Measurements from ENCODE around the gene KCTD16. TPM values are rescaled to one million over a fixed set of nuclear protein-coding genes. Genes with fewer than 3 reads are reported as not detected.

The KCTD16 gene
- total RNA-seq, 2 experiments from 2014 or later: 0.19 to 0.32 TPM

GRCh38 chr5:144122081-144122480, 48.6 kb upstream of the KCTD16 start:
- CTCF ChIA-PET (ENCODE audit: unreplicated experiment): no interaction called here

GRCh38 chr5:144122641-144123040, 48.0 kb upstream of the KCTD16 start:
- Histone ChIP-seq H3K36me3 (ENCODE audit: insufficient read depth, low read length) (no peaks in the 10 kb centered on the region), H3K27ac (ENCODE audit: low read depth, low read length, poor library complexity, severe bottlenecking) (no peak overlapping the region), H3K79me2 (ENCODE audit: insufficient read depth, low read depth, low read length) (no peaks in the 10 kb centered on the region), H3K9me2 (ENCODE audit: insufficient read depth, low read length) (no peaks in the 10 kb centered on the region), H2AFZ (ENCODE audit: low read length) (no peak overlapping the region), H3K4me2 (ENCODE audit: low read length) (no peak overlapping the region), H3K4me1 (ENCODE audit: insufficient read depth, low read length, poor library complexity, severe bottlenecking) (no peaks in the 10 kb centered on the region), H4K20me1 (ENCODE audit: insufficient read depth, low read length) (no peaks in the 10 kb centered on the region), H3K9me3 (ENCODE audit: low read length) (no peaks in the 10 kb centered on the region), H3K4me3 (ENCODE audit: low read depth, low read length, poor library complexity, severe bottlenecking) (no peak overlapping the region)
- ChIA-PET POLR2A (interaction anchor here (1.0 to 2.0 kb wide), 3 partner anchors 10 to 110 kb away, joined by 3 to 4 read pairs (median 4); no protein-coding TSS in a partner anchor), CTCF (ENCODE audit: unreplicated experiment) (no interaction called here)
- intact Hi-C loops (cut with micrococcal nuclease; ENCODE audit: unreplicated experiment): no loop called here
- no TSS peak for BruUV-seq (replicated peaks)
- TF ChIP-seq CTCF (conservative IDR thresholded peaks at IDR 0.05; ENCODE audit: low read length): no peak
- no peak for TF ChIP-seq EZH2phosphoT487 (IDR thresholded peaks at IDR 0.05; ENCODE audit: borderline replicate concordance, low read depth, low read length)
- no peak for DNase-seq (ENCODE audit: low spot score)

More at GRCh38 chr5:144122081-144122480, 48.6 kb upstream of the KCTD16 start:
- intact Hi-C loops (cut with micrococcal nuclease; ENCODE audit: unreplicated experiment): no loop called here
- no peak overlapping the region for H3K4me3 ChIP-seq (ENCODE audit: low read depth, low read length, poor library complexity, severe bottlenecking)
- no peaks in the 10 kb centered on the region for H4K20me1 ChIP-seq (ENCODE audit: insufficient read depth, low read length)
- H2AFZ ChIP-seq (ENCODE audit: low read length): no peak overlapping the region
- BruUV-seq (replicated peaks): no TSS peak
- no peak overlapping the region for H3K4me2 ChIP-seq (ENCODE audit: low read length)
- POLR2A ChIA-PET: interaction anchor here (1.0 to 2.0 kb wide), 3 partner anchors 10 to 110 kb away, joined by 3 to 4 read pairs (median 4); no protein-coding TSS in a partner anchor
- H3K79me2 ChIP-seq (ENCODE audit: insufficient read depth, low read depth, low read length): no peaks in the 10 kb centered on the region
- H3K36me3 ChIP-seq (ENCODE audit: insufficient read depth, low read length): no peaks in the 10 kb centered on the region
- no peak overlapping the region for H3K27ac ChIP-seq (ENCODE audit: low read depth, low read length, poor library complexity, severe bottlenecking)
- no peaks in the 10 kb centered on the region for H3K9me3 ChIP-seq (ENCODE audit: low read length)
- no peak for DNase-seq (ENCODE audit: low spot score)
- H3K4me1 ChIP-seq (ENCODE audit: insufficient read depth, low read length, poor library complexity, severe bottlenecking): no peaks in the 10 kb centered on the region
- H3K9me2 ChIP-seq (ENCODE audit: insufficient read depth, low read length): no peaks in the 10 kb centered on the region
- TF ChIP-seq EZH2phosphoT487 (IDR thresholded peaks at IDR 0.05; ENCODE audit: borderline replicate concordance, low read depth, low read length) (no peak), CTCF (conservative IDR thresholded peaks at IDR 0.05; ENCODE audit: low read length) (no peak)

GRCh38 chr5:144125163-144125726, 45.4 kb upstream of the KCTD16 start:
- ChIA-PET POLR2A (no interaction called here), CTCF (ENCODE audit: unreplicated experiment) (no interaction called here)
- Histone ChIP-seq H3K9me2 (ENCODE audit: insufficient read depth, low read length) (no peaks in the 10 kb centered on the region), H3K4me3 (ENCODE audit: low read depth, low read length, poor library complexity, severe bottlenecking) (no peak overlapping the region), H4K20me1 (ENCODE audit: insufficient read depth, low read length) (no peaks in the 10 kb centered on the region), H3K4me1 (ENCODE audit: insufficient read depth, low read length, poor library complexity, severe bottlenecking) (no peaks in the 10 kb centered on the region), H3K4me2 (ENCODE audit: low read length) (no peak overlapping the region), H3K36me3 (ENCODE audit: insufficient read depth, low read length) (no peaks in the 10 kb centered on the region), H3K27ac (ENCODE audit: low read depth, low read length, poor library complexity, severe bottlenecking) (no peak overlapping the region), H2AFZ (ENCODE audit: low read length) (no peak overlapping the region), H3K79me2 (ENCODE audit: insufficient read depth, low read depth, low read length) (no peaks in the 10 kb centered on the region), H3K9me3 (ENCODE audit: low read length) (no peaks in the 10 kb centered on the region)
- DNase-seq (ENCODE audit: low spot score): no peak
- no peak for TF ChIP-seq CTCF (conservative IDR thresholded peaks at IDR 0.05; ENCODE audit: low read length)
- TF ChIP-seq EZH2phosphoT487 (IDR thresholded peaks at IDR 0.05; ENCODE audit: borderline replicate concordance, low read depth, low read length): no peak
- BruUV-seq (replicated peaks): no TSS peak
- intact Hi-C loops (cut with micrococcal nuclease; ENCODE audit: unreplicated experiment): no loop called here

All from OCI-LY7 (cell line).